HG03097 (cell line): ENCODE results near the gene RERG.

Source experiments
- ATAC-seq: cut with Tn5 transposase; IDR thresholded peaks from one replicate; pipeline ENCODE4 v1.9.1; 2021; ENCODE audit not compliant: unreplicated experiment, low FRiP score

Gene RERG

GRCh38 chr12:15222219-15222618, 1.0 kb upstream of the RERG start:
- no peak for ATAC-seq

- ATAC-seq = no peak
Measured at GRCh38 chr12:15220451-15220850, 766 bp downstream of the RERG start.

- no peak for ATAC-seq
Measured at GRCh38 chr12:15218794-15219193, 2.4 kb downstream of the RERG start.

GRCh38 chr12:15216036-15216889, 5.0 kb downstream of the RERG start:
- ATAC-seq = no peak

GRCh38 chr12:15214851-15215601, 6.2 kb downstream of the RERG start:
- no peak for ATAC-seq

GRCh38 chr12:15212930-15213329, 8.3 kb downstream of the RERG start:
- ATAC-seq = no peak

DNA sequence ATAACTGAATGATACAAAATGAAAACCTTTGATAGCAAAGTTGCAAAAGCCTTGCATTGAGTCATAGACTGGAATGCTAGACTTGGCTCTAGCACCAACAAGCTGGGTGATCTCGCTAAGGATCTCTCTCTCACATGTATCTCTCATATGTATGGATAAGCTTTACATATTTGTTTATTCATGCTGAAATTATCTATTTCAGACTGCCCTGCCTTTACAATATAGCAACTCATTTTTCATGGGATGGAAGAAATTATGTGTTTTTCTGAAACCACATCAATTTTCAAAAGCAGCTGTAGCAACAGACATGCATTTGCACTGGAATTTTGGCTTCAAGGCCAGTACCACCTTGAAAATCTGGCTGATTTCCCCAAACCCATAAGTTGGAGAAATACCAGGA, 11.4 kb downstream of the RERG start:
- no peak for ATAC-seq

DNA sequence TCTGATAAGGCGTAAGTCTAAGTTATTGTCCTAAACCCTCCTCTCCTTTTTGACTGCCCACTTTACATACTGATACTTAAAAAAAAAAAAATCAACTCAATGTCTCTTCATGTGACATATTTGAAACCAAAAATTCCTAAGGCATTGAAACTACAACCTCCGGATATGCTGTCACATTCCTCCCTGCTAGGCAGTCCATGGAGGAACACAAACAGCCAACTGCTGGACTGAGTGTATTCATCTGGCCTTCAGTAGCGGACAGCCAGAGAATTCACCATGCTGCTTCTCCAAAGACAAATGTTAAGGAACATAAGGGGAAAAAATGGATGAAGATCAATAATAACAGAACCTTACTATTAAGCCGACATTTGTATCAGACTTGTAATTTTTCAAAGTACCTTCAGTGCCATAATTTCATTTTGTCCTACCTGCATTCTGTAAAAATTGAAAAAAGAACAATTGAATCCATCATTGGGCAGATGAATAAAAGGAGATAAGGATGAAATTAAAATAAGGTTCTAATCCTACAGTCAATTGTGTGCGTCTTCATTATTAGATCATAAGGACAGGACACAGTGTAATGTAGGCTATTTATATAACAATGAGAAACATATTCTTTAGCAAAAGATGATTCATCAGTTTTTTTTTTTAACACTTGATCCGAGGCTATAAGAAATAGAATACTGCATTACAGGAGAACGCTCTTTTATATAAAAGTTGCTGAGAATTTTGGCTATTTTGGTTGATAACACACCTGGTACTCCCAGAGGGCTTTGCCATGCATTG, 12.2 kb downstream of the RERG start:
- no peak for ATAC-seq

- ATAC-seq = no peak
Measured at GRCh38 chr12:15208140-15208539, 13.1 kb downstream of the RERG start.

GRCh38 chr12:15206831-15207389, 14.3 kb downstream of the RERG start:
- ATAC-seq = no peak

DNA sequence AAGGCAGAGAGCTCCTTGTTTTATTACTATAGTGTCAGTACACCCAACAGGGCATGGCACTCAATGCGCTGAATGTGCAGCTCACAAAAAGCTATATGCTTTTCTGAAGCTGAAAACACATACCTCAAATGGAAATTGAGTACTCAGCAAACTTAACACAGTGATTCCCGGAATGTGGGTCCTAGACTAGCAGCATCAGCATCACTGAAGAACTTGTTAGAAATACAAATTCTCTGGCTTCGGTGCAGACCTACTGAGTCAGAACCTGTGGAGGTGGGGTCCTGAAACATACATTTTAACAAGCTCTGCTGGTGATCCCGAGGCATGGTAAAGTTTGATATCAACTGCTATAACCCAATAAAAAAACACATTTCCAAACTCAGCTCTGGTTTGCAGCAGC, 14.9 kb downstream of the RERG start:
- ATAC-seq = no peak

DNA sequence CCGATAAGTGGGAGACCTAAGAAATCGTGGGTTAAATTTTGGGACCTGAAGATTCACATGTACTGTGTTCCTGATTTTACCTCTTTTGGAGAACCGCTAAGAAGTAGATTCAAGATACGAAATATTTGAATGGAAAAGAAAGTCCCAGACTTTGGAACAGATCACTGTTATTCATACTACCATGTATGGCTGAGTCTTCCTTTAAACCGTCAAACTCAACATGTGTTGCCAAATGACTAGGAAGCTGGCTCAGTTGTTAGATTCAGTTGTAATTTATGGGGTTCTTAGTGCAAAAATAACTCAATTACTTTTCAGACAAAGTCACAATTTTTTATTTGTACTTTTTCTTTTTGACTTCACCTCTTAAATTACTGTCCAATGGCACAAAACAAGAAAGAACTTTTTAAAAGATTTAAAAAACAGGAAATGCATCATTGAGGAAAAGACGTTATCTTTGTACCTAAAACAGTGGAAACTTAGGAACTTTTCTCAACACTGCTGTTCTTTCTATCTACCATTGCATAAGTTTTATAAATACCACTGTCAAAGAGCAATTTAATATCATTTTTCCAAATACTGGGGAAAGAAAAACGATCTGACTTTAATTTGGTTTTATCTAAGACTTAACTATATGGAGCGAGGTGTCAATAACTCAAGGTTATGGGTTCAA, 15.7 kb downstream of the RERG start:
- no peak for ATAC-seq

GRCh38 chr12:15201456-15201855, 19.8 kb downstream of the RERG start:
- ATAC-seq = no peak

- no peak for ATAC-seq
Measured at GRCh38 chr12:15201056-15201455, 20.2 kb downstream of the RERG start.

- ATAC-seq = no peak
Measured at GRCh38 chr12:15200641-15201040, 20.6 kb downstream of the RERG start.

DNA sequence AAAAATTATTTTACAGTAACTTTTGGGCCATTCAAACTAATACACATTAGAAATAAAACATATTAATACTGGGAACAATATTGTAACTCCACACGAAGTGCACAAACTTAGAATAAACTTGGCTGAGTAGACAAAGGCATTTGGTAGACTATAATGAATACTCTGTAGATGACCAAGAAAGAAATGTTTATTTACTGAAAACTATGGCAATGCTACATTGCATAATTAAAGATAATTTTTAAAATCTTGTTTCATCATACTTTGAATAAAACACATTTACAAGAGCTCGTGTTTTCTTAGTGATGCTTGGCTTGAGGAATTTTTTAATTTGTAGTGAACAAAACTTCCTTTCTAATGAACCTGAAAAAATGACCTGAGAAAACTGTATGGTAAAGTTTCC, 21.3 kb downstream of the RERG start:
- ATAC-seq = no peak

- no peak for ATAC-seq
Measured at GRCh38 chr12:15196678-15197505, 24.3 kb downstream of the RERG start.

GRCh38 chr12:15196221-15196620, 25.0 kb downstream of the RERG start:
- ATAC-seq = no peak
